Sigmoid colon (tissue), 4 donors: ENCODE results near the gene TRIO.

Experiments used
- CTCF ChIP-seq, 4 experiments: fragments of 450-650 bp in 3 of 4; fragments of 200-600 bp in 1 of 4; IDR thresholded peaks; one replicate each; pipeline ENCODE4 v1.5.1; 2016 to 2019; ENCODE audit warnings: antibody characterized with exemption in 4 of 4, mild to moderate bottlenecking in 3 of 4, moderate library complexity in 2 of 4
- EP300 ChIP-seq, 4 donors: sonication (generic); formaldehyde crosslinking; IDR thresholded peaks; one replicate each; pipeline ENCODE4 v1.6.1; 2017; ENCODE audit warnings: antibody characterized with exemption in 4 of 4
- POLR2A ChIP-seq, 2 donors: fragments of 450-650 bp; IDR thresholded peaks; one replicate each; pipeline ENCODE4 v1.6.1; 2016; ENCODE audit warnings: antibody characterized with exemption in 2 of 2, mild to moderate bottlenecking in 2 of 2, moderate library complexity in 2 of 2
- POLR2AphosphoS5 ChIP-seq, 4 donors: sonication (generic); formaldehyde crosslinking; IDR thresholded peaks; one replicate each; pipeline ENCODE4 v1.6.1; 2017; ENCODE audit warnings: antibody characterized with exemption in 4 of 4

- TF ChIP-seq CTCF (IDR thresholded peaks at IDR 0.05) (no peak), POLR2AphosphoS5 (IDR thresholded peaks at IDR 0.05) (no peak), EP300 (IDR thresholded peaks at IDR 0.05) (no peak), POLR2A (IDR thresholded peaks at IDR 0.05) (no peak)
Measured at GRCh38 chr5:14341571-14342230, 198.6 kb downstream of the TRIO start.
